PC-3 (cell line): ENCODE measurements around the gene SATL1.

Experiments used
- EZH2phosphoT487 ChIP-seq: fragments of 300-600 bp; sonication (generic); IDR thresholded peaks from 2 replicates; pipeline ENCODE4 v1.6.1; 2018; ENCODE audit warnings: mild to moderate bottlenecking, antibody characterized with exemption, low read length, borderline replicate concordance
- TF ChIP-seq, protein P1 (sequence below): fragments of 300-600 bp; sonication (generic); conservative IDR thresholded peaks from 2 replicates; pipeline ENCODE4 v1.5.1; 2017; ENCODE audit warnings: antibody characterized with exemption, low read depth, mild to moderate bottlenecking, low read length

GRCh38 chrX:85196319-85196718 is 47.3 kb downstream of the SATL1 start:
- TF ChIP-seq, protein P1, sequence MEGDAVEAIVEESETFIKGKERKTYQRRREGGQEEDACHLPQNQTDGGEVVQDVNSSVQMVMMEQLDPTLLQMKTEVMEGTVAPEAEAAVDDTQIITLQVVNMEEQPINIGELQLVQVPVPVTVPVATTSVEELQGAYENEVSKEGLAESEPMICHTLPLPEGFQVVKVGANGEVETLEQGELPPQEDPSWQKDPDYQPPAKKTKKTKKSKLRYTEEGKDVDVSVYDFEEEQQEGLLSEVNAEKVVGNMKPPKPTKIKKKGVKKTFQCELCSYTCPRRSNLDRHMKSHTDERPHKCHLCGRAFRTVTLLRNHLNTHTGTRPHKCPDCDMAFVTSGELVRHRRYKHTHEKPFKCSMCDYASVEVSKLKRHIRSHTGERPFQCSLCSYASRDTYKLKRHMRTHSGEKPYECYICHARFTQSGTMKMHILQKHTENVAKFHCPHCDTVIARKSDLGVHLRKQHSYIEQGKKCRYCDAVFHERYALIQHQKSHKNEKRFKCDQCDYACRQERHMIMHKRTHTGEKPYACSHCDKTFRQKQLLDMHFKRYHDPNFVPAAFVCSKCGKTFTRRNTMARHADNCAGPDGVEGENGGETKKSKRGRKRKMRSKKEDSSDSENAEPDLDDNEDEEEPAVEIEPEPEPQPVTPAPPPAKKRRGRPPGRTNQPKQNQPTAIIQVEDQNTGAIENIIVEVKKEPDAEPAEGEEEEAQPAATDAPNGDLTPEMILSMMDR = no peak
- no peak for TF ChIP-seq EZH2phosphoT487
